ENCODE results near the gene SLC25A1.

SLC25A1 gene

DNA sequence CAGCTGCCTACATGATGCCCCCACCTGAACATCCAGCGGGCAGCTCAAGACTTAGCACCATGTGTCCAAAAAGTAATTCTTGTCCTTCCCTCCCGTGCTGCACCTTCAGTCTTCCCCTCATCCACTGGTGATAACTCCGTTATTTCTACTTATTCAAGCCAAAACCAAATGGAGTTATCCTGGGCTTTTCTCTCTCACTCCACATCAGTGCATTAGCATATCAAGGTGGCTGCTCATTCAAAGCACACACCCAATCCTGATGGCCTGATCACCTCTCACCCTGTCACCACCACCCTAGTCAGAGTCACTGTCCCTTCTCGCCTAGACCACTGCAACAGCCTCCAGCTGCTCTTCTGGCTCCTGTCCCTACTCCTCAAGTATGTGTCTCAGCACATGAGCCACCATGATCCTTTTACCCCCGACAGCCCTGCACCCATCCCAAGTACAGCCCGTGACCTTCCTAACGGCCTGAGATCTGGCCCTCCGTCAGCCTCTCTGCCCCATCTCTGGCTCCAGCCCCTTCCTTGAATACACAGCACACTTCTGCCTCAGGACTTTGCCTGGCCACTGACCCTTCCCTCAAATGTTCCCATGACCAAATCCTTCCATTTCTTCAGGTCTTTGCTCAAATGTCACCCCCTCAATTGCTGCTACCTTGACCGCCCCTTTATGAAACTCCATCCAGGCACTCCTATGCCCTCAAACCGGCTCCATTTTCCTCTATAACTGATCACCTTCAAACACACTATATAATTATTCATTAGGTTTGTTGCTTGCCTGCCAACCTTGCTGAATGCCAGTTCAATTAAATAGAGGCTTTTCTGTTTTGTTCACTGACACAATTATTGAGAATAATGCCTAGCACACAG, 19.7 kb upstream of the SLC25A1 start:
- Mint-ChIP-seq H3K4me3 (no peak overlapping the region), H3K36me3 (ENCODE audit: low read depth) (no peaks in the 10 kb centered on the region), H3K27ac (no peak overlapping the region), H3K27me3 (ENCODE audit: low read depth) (peaks cover 5% of the 10 kb centered on the region), H3K9me3 (no peaks in the 10 kb centered on the region), H3K4me1 (ENCODE audit: low read depth) (peaks cover 8% of the 10 kb centered on the region)

GRCh38 chr22:19196841-19197612, 18.5 kb upstream of the SLC25A1 start:
- no peak overlapping the region for H3K4me3 Mint-ChIP-seq
- no peaks in the 10 kb centered on the region for H3K9me3 Mint-ChIP-seq
- no peaks in the 10 kb centered on the region for H3K36me3 Mint-ChIP-seq (ENCODE audit: low read depth)
- peaks cover 5% of the 10 kb centered on the region for H3K27me3 Mint-ChIP-seq (ENCODE audit: low read depth)
- H3K4me1 Mint-ChIP-seq (ENCODE audit: low read depth) = peaks cover 8% of the 10 kb centered on the region
- no peak overlapping the region for H3K27ac Mint-ChIP-seq

GRCh38 chr22:19195796-19196731, 17.5 kb upstream of the SLC25A1 start:
- peaks cover 8% of the 10 kb centered on the region for H3K4me1 Mint-ChIP-seq (ENCODE audit: low read depth)
- no peaks in the 10 kb centered on the region for H3K9me3 Mint-ChIP-seq
- H3K4me3 Mint-ChIP-seq = no peak overlapping the region
- H3K27ac Mint-ChIP-seq = no peak overlapping the region
- H3K36me3 Mint-ChIP-seq (ENCODE audit: low read depth) = no peaks in the 10 kb centered on the region
- H3K27me3 Mint-ChIP-seq (ENCODE audit: low read depth) = peaks cover 5% of the 10 kb centered on the region

- Mint-ChIP-seq H3K9me3 (no peaks in the 10 kb centered on the region), H3K36me3 (ENCODE audit: low read depth) (no peaks in the 10 kb centered on the region), H3K27ac (no peak overlapping the region), H3K27me3 (ENCODE audit: low read depth) (peaks cover 2% of the 10 kb centered on the region), H3K4me3 (no peak overlapping the region), H3K4me1 (ENCODE audit: low read depth) (peaks cover 8% of the 10 kb centered on the region)
These were observed 16.4 kb upstream of the SLC25A1 start for GRCh38 chr22:19194766-19195536.

DNA sequence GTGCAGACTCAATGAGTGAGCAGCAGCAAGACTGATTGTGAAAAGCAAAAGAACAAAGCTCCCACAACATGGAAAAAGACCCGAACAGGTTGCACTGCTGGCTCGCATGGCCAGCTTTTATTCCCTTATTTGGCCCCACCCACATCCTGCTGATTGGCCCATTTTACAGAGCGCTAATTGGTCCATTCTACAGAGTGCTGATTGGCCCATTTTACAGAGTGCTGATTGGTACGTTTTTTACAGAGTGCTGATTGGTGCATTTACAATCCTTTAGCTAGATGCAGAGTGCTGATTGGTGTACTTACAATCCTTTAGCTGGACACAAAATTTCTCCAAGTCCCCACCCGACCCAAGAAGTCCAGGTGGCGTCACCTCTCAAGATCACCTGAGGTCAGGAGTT, 15.3 kb upstream of the SLC25A1 start:
- Mint-ChIP-seq H3K27ac (no peak overlapping the region), H3K4me1 (ENCODE audit: low read depth) (peaks cover 6% of the 10 kb centered on the region), H3K9me3 (no peaks in the 10 kb centered on the region), H3K27me3 (ENCODE audit: low read depth) (no peaks in the 10 kb centered on the region), H3K4me3 (no peak overlapping the region), H3K36me3 (ENCODE audit: low read depth) (no peaks in the 10 kb centered on the region)

- H3K4me3 Mint-ChIP-seq = no peak overlapping the region
- H3K36me3 Mint-ChIP-seq (ENCODE audit: low read depth) = no peaks in the 10 kb centered on the region
- no peak overlapping the region for H3K27ac Mint-ChIP-seq
- H3K9me3 Mint-ChIP-seq = no peaks in the 10 kb centered on the region
- no peaks in the 10 kb centered on the region for H3K27me3 Mint-ChIP-seq (ENCODE audit: low read depth)
- H3K4me1 Mint-ChIP-seq (ENCODE audit: low read depth) = no peaks in the 10 kb centered on the region
These were observed 9.4 kb upstream of the SLC25A1 start for GRCh38 chr22:19187716-19188563.

GRCh38 chr22:19184276-19184997, 5.9 kb upstream of the SLC25A1 start:
- Mint-ChIP-seq H3K27me3 (ENCODE audit: low read depth) (no peaks in the 10 kb centered on the region), H3K4me1 (ENCODE audit: low read depth) (peaks cover 12% of the 10 kb centered on the region), H3K36me3 (ENCODE audit: low read depth) (no peaks in the 10 kb centered on the region), H3K27ac (no peak overlapping the region), H3K9me3 (no peaks in the 10 kb centered on the region), H3K4me3 (no peak overlapping the region)

DNA sequence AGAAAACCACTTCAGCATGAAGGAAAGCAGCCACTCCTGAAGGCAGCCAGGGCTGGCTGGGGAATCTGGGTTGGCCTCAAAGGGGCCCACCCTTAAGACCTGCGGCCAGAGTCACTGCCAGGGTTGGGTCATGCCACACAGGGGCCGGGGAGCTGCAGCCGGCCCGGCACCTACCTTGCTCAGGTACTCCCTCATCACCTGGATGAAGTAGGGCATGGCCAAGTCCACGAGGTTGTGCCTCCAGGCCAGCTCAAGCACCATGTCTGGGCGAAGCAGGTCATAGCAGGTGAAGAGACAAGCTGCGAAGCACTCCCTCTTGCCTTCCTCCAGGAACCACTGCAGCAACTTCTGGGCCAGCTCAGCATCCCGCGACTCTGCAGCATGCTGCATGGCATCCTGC, 4.7 kb upstream of the SLC25A1 start:
- Mint-ChIP-seq H3K36me3 (ENCODE audit: low read depth) (no peaks in the 10 kb centered on the region), H3K9me3 (no peaks in the 10 kb centered on the region), H3K27ac (no peak overlapping the region), H3K4me1 (ENCODE audit: low read depth) (peaks cover 16% of the 10 kb centered on the region), H3K4me3 (no peak overlapping the region), H3K27me3 (ENCODE audit: low read depth) (no peaks in the 10 kb centered on the region)

DNA sequence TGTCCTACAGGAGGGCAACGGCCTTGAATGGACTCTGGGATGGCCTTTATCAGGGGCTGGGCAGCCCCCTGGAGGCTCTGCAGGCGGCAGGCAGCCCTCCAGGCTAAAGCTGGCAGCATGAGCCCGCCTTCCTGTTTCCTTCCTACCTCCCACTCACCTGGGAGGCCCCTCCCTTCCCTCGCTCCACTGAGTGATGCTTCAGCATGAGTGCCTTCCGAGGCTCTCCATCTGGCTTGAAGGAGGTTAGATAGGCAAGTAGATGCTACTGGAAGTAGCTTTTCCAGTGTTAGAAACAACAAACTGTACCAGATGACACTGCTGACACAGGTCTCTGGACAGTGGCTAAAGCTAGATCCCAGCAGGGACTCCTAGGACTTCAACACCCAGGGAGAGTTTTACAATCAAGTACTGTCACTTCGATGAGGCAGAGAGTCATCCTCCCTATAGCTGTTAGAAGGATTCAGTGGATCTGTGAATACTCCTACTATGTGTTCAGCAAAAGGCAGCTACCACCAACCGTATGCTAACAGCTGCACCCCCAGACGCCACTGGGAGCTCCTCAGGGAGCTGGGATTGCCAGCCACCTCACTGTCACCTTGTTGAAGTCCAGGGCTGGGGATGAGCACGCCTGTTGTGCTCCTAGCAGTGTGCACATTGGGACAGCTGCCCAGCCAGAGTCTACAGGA, 4.1 kb upstream of the SLC25A1 start:
- Mint-ChIP-seq H3K27ac (no peak overlapping the region), H3K27me3 (ENCODE audit: low read depth) (no peaks in the 10 kb centered on the region), H3K9me3 (no peaks in the 10 kb centered on the region), H3K4me3 (no peak overlapping the region), H3K4me1 (ENCODE audit: low read depth) (peaks cover 16% of the 10 kb centered on the region), H3K36me3 (ENCODE audit: low read depth) (no peaks in the 10 kb centered on the region)

DNA sequence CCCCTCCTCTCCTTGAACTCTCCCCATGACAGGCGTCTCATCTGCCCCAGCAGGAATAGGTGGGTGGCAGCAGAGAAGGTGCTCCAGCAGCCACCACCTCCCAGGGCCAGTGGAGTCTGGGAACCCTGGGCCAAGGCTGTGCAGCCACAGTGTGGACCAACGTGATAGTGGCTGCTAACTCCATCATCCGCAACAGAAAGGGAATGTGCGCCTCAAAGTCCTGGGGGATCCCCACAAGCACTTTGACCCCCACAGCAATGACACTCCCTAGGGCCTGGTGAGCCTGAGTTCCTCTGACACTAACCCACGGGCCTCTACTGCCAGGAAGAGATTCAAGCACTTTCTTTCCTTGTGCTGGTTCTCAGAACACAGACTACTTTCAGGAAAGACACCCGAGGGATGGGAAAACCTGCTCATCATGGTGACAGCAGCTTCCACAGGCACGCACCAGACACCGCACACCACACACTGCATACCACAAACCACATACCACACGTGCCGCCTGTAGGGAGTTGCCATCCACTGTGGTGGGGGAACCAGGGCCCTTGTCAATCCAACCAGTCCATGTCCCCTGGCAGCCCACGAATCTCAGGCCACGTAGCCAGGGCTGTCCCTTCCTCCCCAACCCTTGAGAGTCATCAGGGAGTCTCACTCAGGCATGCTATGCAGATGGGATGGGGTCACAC, 3.4 kb upstream of the SLC25A1 start:
- H3K4me3 Mint-ChIP-seq = no peak overlapping the region

GRCh38 chr22:19180740-19181410, 2.3 kb upstream of the SLC25A1 start:
- H3K27ac Mint-ChIP-seq = no peak overlapping the region
- no peak overlapping the region for H3K4me3 Mint-ChIP-seq
- no peaks in the 10 kb centered on the region for H3K36me3 Mint-ChIP-seq (ENCODE audit: low read depth)
- no peaks in the 10 kb centered on the region for H3K27me3 Mint-ChIP-seq (ENCODE audit: low read depth)
- peaks cover 16% of the 10 kb centered on the region for H3K4me1 Mint-ChIP-seq (ENCODE audit: low read depth)
- no peaks in the 10 kb centered on the region for H3K9me3 Mint-ChIP-seq

More for the DNA sequence above, 3.4 kb upstream of the SLC25A1 start:
- peaks cover 16% of the 10 kb centered on the region for H3K4me1 Mint-ChIP-seq (ENCODE audit: low read depth)
- H3K27me3 Mint-ChIP-seq (ENCODE audit: low read depth) = no peaks in the 10 kb centered on the region
- H3K27ac Mint-ChIP-seq = no peak overlapping the region
- H3K36me3 Mint-ChIP-seq (ENCODE audit: low read depth) = no peaks in the 10 kb centered on the region
- H3K9me3 Mint-ChIP-seq = no peaks in the 10 kb centered on the region

Data from T-helper 1 cell treated with Interleukin-12 subunit alpha and Interleukin-12 subunit beta and Interleukin-4 antibody, amounts not matched to agents 30 μg/mL and 1 μg/mL, for 36 hours (primary cell).